H1 (cell line): Measurements from ENCODE around the gene PCTP. TPM values are rescaled to one million over a fixed set of nuclear protein-coding genes. Genes with fewer than 3 reads are reported as not detected.

ENCODE experiments used
- ASH2L ChIP-seq: fragments of 200-600, 300-600 bp; sonication (generic); IDR thresholded peaks from one replicate; pipeline ENCODE4 v1.7.1; 2017; ENCODE audit warnings: low read length
- BRCA1 ChIP-seq: IDR thresholded peaks from 2 replicates; pipeline ENCODE4 v1.6.1; 2012; ENCODE audit warnings: low read depth, low read length, improper control_type of control experiment
- GABPA ChIP-seq: IDR thresholded peaks from 2 replicates; pipeline ENCODE4 v1.6.1; 2011; ENCODE audit warnings: mild to moderate bottlenecking, low read length, moderate library complexity, borderline replicate concordance; ENCODE audit not compliant: insufficient read depth
- JUND ChIP-seq: IDR thresholded peaks from 2 replicates; pipeline ENCODE4 v1.6.1; 2011; ENCODE audit warnings: mild to moderate bottlenecking, improper control_type of control experiment, low read length
- MAX ChIP-seq: IDR thresholded peaks from 2 replicates; pipeline ENCODE4 v1.6.1; 2012; ENCODE audit warnings: inconsistent platforms
- RFX5 ChIP-seq: IDR thresholded peaks from 2 replicates; pipeline ENCODE4 v1.6.1; 2011; ENCODE audit warnings: low read depth, low read length, improper control_type of control experiment, borderline replicate concordance
- polyA plus RNA-seq, 7 experiments: library from polyadenylated mRNA; depleted of rRNA in 3 of 7; stranded (reverse) in 5 of 7; unstranded in 2 of 7; fragments of >200 nt in 5 of 7; fragments of 200-250 nt in 2 of 7; gene quantifications; 1 replicate in 5 of 7; 2 replicates in 1 of 7; 4 replicates in 1 of 7; pipeline versions ENCODE4 v1.2.1 to v1.2.3, GENCODE V29; 2011 to 2013; ENCODE audit warnings: missing spikeins in 2 of 7, mixed read lengths in 2 of 7
- total RNA-seq: library from RNA; stranded (reverse); fragmentation: NEBNext Ultra II Directional; extraction: Animal tissue kit (Norgen Biotek cat#: 25700); gene quantifications from 2 replicates; pipeline ENCODE4 v1.2.1, GENCODE V29; 2021

The PCTP gene
- total and polyA plus RNA-seq, 2 of the 8 experiments (the other 6 are each of a cell fraction or from before 2014, with no cell fraction given): 14.1 to 14.6 TPM

GRCh38 chr17:55806745-55807495 is 56.1 kb downstream of the PCTP start (continued):
- TF ChIP-seq GABPA (no peak), BRCA1 (no peak), RFX5 (no peak), MAX (no peak), JUND (no peak), ASH2L (no peak)
